Bronchial epithelial cell (primary cell): ENCODE data around the gene CD70. TPM values are rescaled to one million over a fixed set of nuclear protein-coding genes. Genes with fewer than 3 reads are reported as not detected.
"Not testable (repeated sequence)": the region's sequence is repeated elsewhere in the genome, so short reads cannot be mapped to it uniquely, and the experiment has no call there.

Source experiments
- DNase-seq: peaks from one replicate; pipeline ENCODE4 v3.0.0-alpha.2; 2010; ENCODE audit warnings: low read depth
- FAIRE-seq: peaks from 2 replicates; lab custom pipeline; 2011; peaks lifted over from hg19 to GRCh38; lab: Jason Lieb, UNC
- H3K27me3 ChIP-seq: 2 replicates; pipeline ENCODE4 v1.5.1; 2011; ENCODE audit warnings: low read length; ENCODE audit not compliant: control insufficient read depth, insufficient read depth
- H3K36me3 ChIP-seq: 2 replicates; pipeline ENCODE4 v1.5.1; 2011; ENCODE audit warnings: low read length; ENCODE audit not compliant: control insufficient read depth, insufficient read depth
- H3K4me3 ChIP-seq: 2 replicates; pipeline ENCODE4 v1.5.1; 2011; ENCODE audit warnings: mild to moderate bottlenecking, low read depth, low read length, control low read depth
- CTCF ChIP-seq: IDR thresholded peaks from 2 replicates; pipeline ENCODE4 v1.5.1; 2011; ENCODE audit warnings: mild to moderate bottlenecking, moderate library complexity, low read length, control low read depth, inconsistent platforms; ENCODE audit not compliant: insufficient read depth, severe bottlenecking
- total RNA-seq: library from RNA; depleted of rRNA; stranded (reverse); fragments of >200 nt; gene quantifications from 2 replicates; pipeline ENCODE4 v1.2.1, GENCODE V29; 2014

CD70 gene
- total RNA-seq, 1 donor from 2014 or later = not detected

- no peak for TF ChIP-seq CTCF
- H3K36me3 ChIP-seq = no peaks in the 10 kb centered on the region
- no peaks in the 10 kb centered on the region for H3K27me3 ChIP-seq
- no peak for DNase-seq
- no peak for FAIRE-seq
- H3K4me3 ChIP-seq = no peak overlapping the region
These were observed 19.8 kb downstream of the CD70 start for GRCh38 chr19:6571167-6571566.

- H3K36me3 ChIP-seq = no peaks in the 10 kb centered on the region
- FAIRE-seq = no peak
- TF ChIP-seq CTCF = no peak
These were observed 20.2 kb downstream of the CD70 start for GRCh38 chr19:6570764-6571163.

GRCh38 chr19:6568816-6569215 lies 22.1 kb downstream of the CD70 start:
- no peak overlapping the region for H3K4me3 ChIP-seq
- DNase-seq (no peak), FAIRE-seq (no peak)
- no peaks in the 10 kb centered on the region for H3K27me3 ChIP-seq
- TF ChIP-seq CTCF = no peak
- no peaks in the 10 kb centered on the region for H3K36me3 ChIP-seq

More at GRCh38 chr19:6570764-6571163, 20.2 kb downstream of the CD70 start:
- Histone ChIP-seq H3K4me3 (no peak overlapping the region), H3K27me3 (no peaks in the 10 kb centered on the region)
- DNase-seq = no peak

- Histone ChIP-seq H3K27me3 (no peaks in the 10 kb centered on the region), H3K36me3 (no peaks in the 10 kb centered on the region), H3K4me3 (no peak overlapping the region)
- DNase-seq (no peak), FAIRE-seq (no peak)
- TF ChIP-seq CTCF = no peak
These were observed 22.9 kb downstream of the CD70 start for GRCh38 chr19:6568010-6568526.

GRCh38 chr19:6566727-6567126 lies 24.2 kb downstream of the CD70 start:
- not testable (repeated sequence) for H3K4me3 ChIP-seq, H3K36me3 ChIP-seq, H3K27me3 ChIP-seq, FAIRE-seq, DNase-seq

- no peaks in the 10 kb centered on the region for H3K36me3 ChIP-seq
- FAIRE-seq = no peak
- TF ChIP-seq CTCF = no peak
- H3K27me3 ChIP-seq = no peaks in the 10 kb centered on the region
- no peak overlapping the region for H3K4me3 ChIP-seq
- no peak for DNase-seq
These were observed 26.6 kb downstream of the CD70 start for GRCh38 chr19:6564393-6564792.

GRCh38 chr19:6562437-6562836 lies 28.5 kb downstream of the CD70 start:
- not testable (repeated sequence) for FAIRE-seq, H3K36me3 ChIP-seq, H3K27me3 ChIP-seq, DNase-seq, H3K4me3 ChIP-seq
